Endometrial microvascular endothelial cells (primary cell): Measurements from ENCODE around the gene GBX2. TPM values are rescaled to one million over a fixed set of nuclear protein-coding genes. Genes with fewer than 3 reads are reported as not detected.

Experiments used
- in situ Hi-C: cut with HindIII; loops from 2 replicates; pipeline ENCODE4 v1.10.0; 2017; ENCODE audit warnings: low sequenced_read_pairs, low pct_unique_long_range_greater_than_20kb; ENCODE audit errors: inconsistent ontology term
- total RNA-seq: library from RNA; depleted of rRNA; stranded (reverse); fragments of >200 nt; gene quantifications from one replicate; pipeline ENCODE4 v1.2.3, GENCODE V29; 2015; ENCODE audit errors: inconsistent ontology term

Gene GBX2
- total RNA-seq, 1 donor from 2014 or later = 6.3 TPM

- in situ Hi-C loops = no loop called here
Observed at GRCh38 chr2:236128321-236128720, 39.9 kb downstream of the GBX2 start.

- in situ Hi-C loops = no loop called here
Observed at GRCh38 chr2:236127010-236127409, 41.2 kb downstream of the GBX2 start.

DNA sequence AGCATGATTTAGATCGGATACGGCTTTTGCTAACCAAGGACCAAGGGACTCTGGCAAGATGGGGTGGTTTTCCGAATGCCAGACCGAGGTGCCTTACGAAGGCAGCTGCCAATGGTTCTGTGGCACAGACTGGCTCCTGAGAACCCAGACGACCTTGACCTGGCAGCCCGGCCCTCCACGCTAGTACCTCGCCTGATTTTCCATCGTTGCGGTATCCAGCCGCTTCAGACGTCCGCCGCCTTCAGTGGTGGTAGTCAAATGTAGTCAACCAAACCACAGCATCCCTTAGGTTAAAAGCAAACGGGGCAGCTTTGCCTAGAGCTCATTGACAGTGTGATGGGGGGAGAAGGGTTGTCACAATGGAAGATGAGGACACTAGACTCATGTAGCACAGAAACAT, 42.6 kb downstream of the GBX2 start:
- in situ Hi-C loops = no loop called here

GRCh38 chr2:236124182-236124893, 43.8 kb downstream of the GBX2 start:
- in situ Hi-C loops = no loop called here

DNA sequence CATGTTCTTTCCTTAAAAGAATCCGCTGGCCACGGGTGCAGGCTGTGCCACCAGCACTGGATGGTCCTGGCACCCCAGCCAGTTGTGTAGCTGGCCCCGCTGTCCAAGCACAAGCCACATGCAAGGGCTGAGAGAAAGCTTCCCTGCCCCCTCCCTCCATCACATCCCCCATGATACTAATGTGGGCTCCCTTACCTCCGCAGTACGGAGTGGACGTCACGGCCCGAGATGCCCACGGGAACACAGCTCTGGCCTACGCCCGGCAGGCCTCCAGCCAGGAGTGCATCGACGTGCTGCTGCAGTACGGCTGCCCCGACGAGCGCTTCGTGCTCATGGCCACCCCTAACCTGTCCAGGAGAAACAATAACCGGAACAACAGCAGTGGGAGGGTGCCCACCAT, 44.5 kb downstream of the GBX2 start:
- in situ Hi-C loops = no loop called here

DNA sequence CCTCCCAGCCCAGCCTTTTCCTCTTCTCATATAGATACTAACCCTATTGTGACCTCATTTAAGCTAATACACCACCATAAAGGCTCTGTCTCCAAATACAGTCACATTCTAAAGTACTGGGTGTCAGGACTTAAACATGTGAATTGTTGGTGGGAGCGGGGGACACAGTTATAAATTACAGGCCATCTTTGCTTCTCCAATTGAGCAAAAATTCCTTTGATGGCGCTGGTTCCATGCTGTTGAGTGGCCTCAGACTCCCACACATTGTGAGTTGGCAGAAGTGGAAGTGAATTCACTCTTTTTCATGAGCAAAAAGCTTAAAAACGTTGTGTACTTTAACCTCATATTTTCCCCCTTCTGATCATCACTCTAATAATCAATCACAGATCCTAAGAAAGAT, 46.0 kb downstream of the GBX2 start:
- in situ Hi-C loops = no loop called here

- in situ Hi-C loops = no loop called here
Observed at GRCh38 chr2:236121546-236121945, 46.6 kb downstream of the GBX2 start.

GRCh38 chr2:236120829-236121228, 47.4 kb downstream of the GBX2 start:
- in situ Hi-C loops = no loop called here

GRCh38 chr2:236120141-236120601, 48.0 kb downstream of the GBX2 start:
- in situ Hi-C loops = no loop called here

- in situ Hi-C loops = no loop called here
Observed at GRCh38 chr2:236119476-236119875, 48.7 kb downstream of the GBX2 start.

DNA sequence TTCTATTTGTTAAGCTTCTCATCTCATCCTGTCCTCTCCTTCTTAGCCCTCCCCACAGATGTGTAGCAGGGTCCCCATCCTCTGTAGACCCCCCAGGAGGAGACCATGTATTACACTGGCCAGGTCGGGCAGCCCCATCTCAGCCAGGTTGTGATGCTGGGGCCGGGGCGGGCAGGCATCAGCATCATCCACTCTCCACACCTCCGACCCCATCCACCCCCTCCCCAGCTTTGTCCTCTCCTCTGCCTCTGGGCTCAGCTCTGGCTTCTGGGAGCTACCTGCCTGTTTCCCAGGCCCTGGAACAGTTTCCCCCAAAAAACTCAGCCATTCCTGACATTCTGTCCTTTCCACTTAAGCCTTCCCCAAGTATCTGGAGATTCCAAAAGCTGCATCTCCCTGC, 49.2 kb downstream of the GBX2 start:
- in situ Hi-C loops = no loop called here

- in situ Hi-C loops = no loop called here
Observed at GRCh38 chr2:236117861-236118269, 50.3 kb downstream of the GBX2 start.

GRCh38 chr2:236117401-236117800, 50.8 kb downstream of the GBX2 start:
- in situ Hi-C loops = no loop called here

Other genes with a start within 250 kb of the GBX2 start
- gene ASB18, start 96.0 kb upstream of the GBX2 start, total RNA-seq = not detected